Measurements from ENCODE around the gene GSTA1.
"Not testable (repeated sequence)": the region's sequence is repeated elsewhere in the genome, so short reads cannot be mapped to it uniquely, and the experiment has no call there.

DNA sequence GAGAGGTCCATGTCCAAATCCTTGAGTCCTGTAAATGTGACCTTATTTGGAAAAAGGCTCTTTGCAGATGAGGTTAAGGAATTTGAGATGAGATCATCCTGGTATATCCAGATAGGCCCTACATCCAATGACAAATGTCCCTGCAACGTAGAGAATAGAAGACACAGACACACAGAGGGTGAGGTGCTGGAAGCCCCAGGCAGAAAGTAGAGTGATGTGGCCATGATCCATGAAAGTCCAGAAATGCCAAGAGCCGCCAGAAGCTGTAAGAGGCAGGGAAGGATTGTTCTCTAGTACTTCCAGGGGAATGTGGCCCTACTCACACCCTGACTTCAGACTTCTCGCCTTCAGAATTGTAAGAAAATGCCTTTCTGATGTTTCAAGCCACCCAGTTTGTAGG, 56.3 kb downstream of the GSTA1 start:
- not testable (repeated sequence) for TF ChIP-seq POLR2A (IDR thresholded peaks at IDR 0.05)
- TF ChIP-seq, protein P1, sequence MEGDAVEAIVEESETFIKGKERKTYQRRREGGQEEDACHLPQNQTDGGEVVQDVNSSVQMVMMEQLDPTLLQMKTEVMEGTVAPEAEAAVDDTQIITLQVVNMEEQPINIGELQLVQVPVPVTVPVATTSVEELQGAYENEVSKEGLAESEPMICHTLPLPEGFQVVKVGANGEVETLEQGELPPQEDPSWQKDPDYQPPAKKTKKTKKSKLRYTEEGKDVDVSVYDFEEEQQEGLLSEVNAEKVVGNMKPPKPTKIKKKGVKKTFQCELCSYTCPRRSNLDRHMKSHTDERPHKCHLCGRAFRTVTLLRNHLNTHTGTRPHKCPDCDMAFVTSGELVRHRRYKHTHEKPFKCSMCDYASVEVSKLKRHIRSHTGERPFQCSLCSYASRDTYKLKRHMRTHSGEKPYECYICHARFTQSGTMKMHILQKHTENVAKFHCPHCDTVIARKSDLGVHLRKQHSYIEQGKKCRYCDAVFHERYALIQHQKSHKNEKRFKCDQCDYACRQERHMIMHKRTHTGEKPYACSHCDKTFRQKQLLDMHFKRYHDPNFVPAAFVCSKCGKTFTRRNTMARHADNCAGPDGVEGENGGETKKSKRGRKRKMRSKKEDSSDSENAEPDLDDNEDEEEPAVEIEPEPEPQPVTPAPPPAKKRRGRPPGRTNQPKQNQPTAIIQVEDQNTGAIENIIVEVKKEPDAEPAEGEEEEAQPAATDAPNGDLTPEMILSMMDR (IDR thresholded peaks at IDR 0.05), result not testable (repeated sequence)

Data from uterus (tissue), 2 donors.